Measurements from ENCODE around the gene HNRNPL. TPM values are rescaled to one million over a fixed set of nuclear protein-coding genes. Genes with fewer than 3 reads are reported as not detected.
"Not testable (repeated sequence)": the region's sequence is repeated elsewhere in the genome, so short reads cannot be mapped to it uniquely, and the experiment has no call there.

The HNRNPL gene
- total RNA-seq, 1 donor from 2014 or later, result 444 TPM

- no peak overlapping the region for H3K27ac Mint-ChIP-seq
Measured at GRCh38 chr19:38801359-38802095, 48.3 kb downstream of the HNRNPL start.

GRCh38 chr19:38800577-38801347 is 49.0 kb downstream of the HNRNPL start:
- Mint-ChIP-seq H3K27ac (no peak overlapping the region), H3K36me3 (ENCODE audit: insufficient read depth) (no peaks in the 10 kb centered on the region), H3K4me3 (ENCODE audit: low read depth) (no peak overlapping the region), H3K27me3 (no peaks in the 10 kb centered on the region), H3K4me1 (ENCODE audit: low read depth) (no peaks in the 10 kb centered on the region), H3K9me3 (ENCODE audit: low read depth) (no peaks in the 10 kb centered on the region)
- TF ChIP-seq CTCF (IDR thresholded peaks at IDR 0.05; ENCODE audit: unreplicated experiment), result no peak
- DNase-seq (ENCODE audit: low spot score, unreplicated experiment), result no peak

More at GRCh38 chr19:38801359-38802095, 48.3 kb downstream of the HNRNPL start:
- no peaks in the 10 kb centered on the region for H3K27me3 Mint-ChIP-seq
- no peaks in the 10 kb centered on the region for H3K4me1 Mint-ChIP-seq (ENCODE audit: low read depth)
- no peak for DNase-seq (ENCODE audit: low spot score, unreplicated experiment)
- H3K36me3 Mint-ChIP-seq (ENCODE audit: insufficient read depth), result no peaks in the 10 kb centered on the region
- no peak overlapping the region for H3K4me3 Mint-ChIP-seq (ENCODE audit: low read depth)
- no peaks in the 10 kb centered on the region for H3K9me3 Mint-ChIP-seq (ENCODE audit: low read depth)
- TF ChIP-seq CTCF (IDR thresholded peaks at IDR 0.05; ENCODE audit: unreplicated experiment), result no peak

- Mint-ChIP-seq H3K9me3 (ENCODE audit: low read depth) (no peaks in the 10 kb centered on the region), H3K4me3 (ENCODE audit: low read depth) (no peak overlapping the region), H3K27me3 (peaks cover under 1% of the 10 kb centered on the region), H3K36me3 (ENCODE audit: insufficient read depth) (no peaks in the 10 kb centered on the region), H3K27ac (no peak overlapping the region), H3K4me1 (ENCODE audit: low read depth) (no peaks in the 10 kb centered on the region)
- no peak for TF ChIP-seq CTCF (IDR thresholded peaks at IDR 0.05; ENCODE audit: unreplicated experiment)
- DNase-seq (ENCODE audit: low spot score, unreplicated experiment), result no peak
Measured at GRCh38 chr19:38799104-38799503, 50.7 kb downstream of the HNRNPL start.

- H3K36me3 Mint-ChIP-seq (ENCODE audit: insufficient read depth); DNase-seq (ENCODE audit: low spot score, unreplicated experiment); H3K4me3 Mint-ChIP-seq (ENCODE audit: low read depth); H3K4me1 Mint-ChIP-seq (ENCODE audit: low read depth); H3K27ac Mint-ChIP-seq; H3K27me3 Mint-ChIP-seq; H3K9me3 Mint-ChIP-seq (ENCODE audit: low read depth): not testable (repeated sequence)
Measured at GRCh38 chr19:38797781-38798180, 52.0 kb downstream of the HNRNPL start.

GRCh38 chr19:38796154-38796553 is 53.6 kb downstream of the HNRNPL start:
- Mint-ChIP-seq H3K36me3 (ENCODE audit: insufficient read depth) (no peaks in the 10 kb centered on the region), H3K27ac (no peak overlapping the region), H3K9me3 (ENCODE audit: low read depth) (no peaks in the 10 kb centered on the region), H3K27me3 (peaks cover 3% of the 10 kb centered on the region), H3K4me1 (ENCODE audit: low read depth) (no peaks in the 10 kb centered on the region), H3K4me3 (ENCODE audit: low read depth) (no peak overlapping the region)
- DNase-seq (ENCODE audit: low spot score, unreplicated experiment), result no peak
- TF ChIP-seq CTCF (IDR thresholded peaks at IDR 0.05; ENCODE audit: unreplicated experiment), result no peak

Measured in progenitor cell of endocrine pancreas (in vitro differentiated cells).